ENCODE measurements around the gene CRACR2A.

CRACR2A gene

GRCh38 chr12:3600039-3600720 is 152.7 kb downstream of the CRACR2A start:
- in situ Hi-C loops (cut with MboI; ENCODE audit: low sequenced_read_pairs): no loop called here

GRCh38 chr12:3598896-3599860 is 153.7 kb downstream of the CRACR2A start:
- in situ Hi-C loops (cut with MboI; ENCODE audit: low sequenced_read_pairs): no loop called here

GRCh38 chr12:3597526-3598210 is 155.2 kb downstream of the CRACR2A start:
- in situ Hi-C loops (cut with MboI; ENCODE audit: low sequenced_read_pairs): no loop called here

GRCh38 chr12:3596703-3597415 is 156.1 kb downstream of the CRACR2A start:
- in situ Hi-C loops (cut with MboI; ENCODE audit: low sequenced_read_pairs): no loop called here

GRCh38 chr12:3595721-3596120 is 157.2 kb downstream of the CRACR2A start:
- in situ Hi-C loops (cut with MboI; ENCODE audit: low sequenced_read_pairs): no loop called here

GRCh38 chr12:3594966-3595365 is 157.9 kb downstream of the CRACR2A start:
- in situ Hi-C loops (cut with MboI; ENCODE audit: low sequenced_read_pairs): no loop called here

- in situ Hi-C loops (cut with MboI; ENCODE audit: low sequenced_read_pairs): no loop called here
Measured at GRCh38 chr12:3593906-3594483, 158.9 kb downstream of the CRACR2A start.

- in situ Hi-C loops (cut with MboI; ENCODE audit: low sequenced_read_pairs): no loop called here
Measured at GRCh38 chr12:3592856-3593625, 159.9 kb downstream of the CRACR2A start.

- in situ Hi-C loops (cut with MboI; ENCODE audit: low sequenced_read_pairs): no loop called here
Measured at GRCh38 chr12:3589745-3590144, 163.2 kb downstream of the CRACR2A start.

- in situ Hi-C loops (cut with MboI; ENCODE audit: low sequenced_read_pairs): no loop called here
Measured at GRCh38 chr12:3587402-3588013, 165.4 kb downstream of the CRACR2A start.

GRCh38 chr12:3583656-3584334 is 169.1 kb downstream of the CRACR2A start:
- in situ Hi-C loops (cut with MboI; ENCODE audit: low sequenced_read_pairs): no loop called here

- in situ Hi-C loops (cut with MboI; ENCODE audit: low sequenced_read_pairs): no loop called here
Measured at GRCh38 chr12:3580094-3580749, 172.7 kb downstream of the CRACR2A start.

GRCh38 chr12:3579446-3580093 is 173.3 kb downstream of the CRACR2A start:
- in situ Hi-C loops (cut with MboI; ENCODE audit: low sequenced_read_pairs): no loop called here

GRCh38 chr12:3578557-3578956 is 174.4 kb downstream of the CRACR2A start:
- in situ Hi-C loops (cut with MboI; ENCODE audit: low sequenced_read_pairs): no loop called here

GRCh38 chr12:3576891-3577290 is 176.0 kb downstream of the CRACR2A start:
- in situ Hi-C loops (cut with MboI; ENCODE audit: low sequenced_read_pairs): no loop called here

- in situ Hi-C loops (cut with MboI; ENCODE audit: low sequenced_read_pairs): no loop called here
Measured at GRCh38 chr12:3574986-3575385, 177.9 kb downstream of the CRACR2A start.

GRCh38 chr12:3572560-3572959 is 180.3 kb downstream of the CRACR2A start:
- in situ Hi-C loops (cut with MboI; ENCODE audit: low sequenced_read_pairs): no loop called here

GRCh38 chr12:3571724-3572123 is 181.2 kb downstream of the CRACR2A start:
- in situ Hi-C loops (cut with MboI; ENCODE audit: low sequenced_read_pairs): no loop called here

Data from HL-60/S4 (cell line).